Stimulated activated naive CD4-positive, alpha-beta T cell (primary cell): ENCODE data around the gene PLB1.

ENCODE experiments used
- DNase-seq, 6 experiments: peaks; one replicate each; lab custom pipeline; 2025; lab: John Stamatoyannopoulos, UW

Gene PLB1

DNA sequence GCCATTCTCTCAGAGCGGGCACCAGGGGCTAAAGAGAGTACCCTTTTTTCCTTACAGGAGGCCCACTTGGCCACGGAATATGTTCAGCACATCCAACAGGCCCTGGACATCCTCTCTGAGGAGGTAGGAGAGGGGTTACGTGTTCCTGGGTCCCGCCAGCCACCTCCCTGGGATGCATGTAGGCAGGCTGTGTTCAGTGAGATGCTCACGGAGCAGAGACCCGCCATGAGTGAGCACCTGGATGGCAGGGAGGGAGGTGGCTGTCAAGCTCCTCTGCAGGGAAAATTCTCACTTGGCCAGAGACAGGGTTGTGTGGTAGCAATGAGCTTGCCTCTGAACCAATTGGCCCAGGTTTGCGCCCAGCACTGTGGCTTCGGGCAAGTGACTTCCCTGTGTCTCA is 132.6 kb downstream of the PLB1 start:
- no peak for DNase-seq

DNA sequence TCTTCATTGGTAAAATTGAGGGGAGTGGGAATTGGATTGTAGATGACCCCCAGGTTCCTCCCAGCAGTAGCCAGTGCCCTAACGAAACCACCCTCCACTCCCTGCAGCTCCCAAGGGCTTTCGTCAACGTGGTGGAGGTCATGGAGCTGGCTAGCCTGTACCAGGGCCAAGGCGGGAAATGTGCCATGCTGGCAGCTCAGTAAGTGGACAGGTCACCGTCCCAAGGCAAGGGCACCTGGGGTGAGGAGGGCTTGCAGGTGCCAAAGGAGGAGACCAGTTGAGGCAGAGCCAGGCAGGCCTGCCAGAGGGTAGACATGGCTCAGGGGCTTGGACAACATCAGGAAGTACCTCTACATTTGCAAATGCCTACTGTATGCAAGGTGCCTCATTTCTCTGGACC is 133.1 kb downstream of the PLB1 start:
- DNase-seq: no peak

DNA sequence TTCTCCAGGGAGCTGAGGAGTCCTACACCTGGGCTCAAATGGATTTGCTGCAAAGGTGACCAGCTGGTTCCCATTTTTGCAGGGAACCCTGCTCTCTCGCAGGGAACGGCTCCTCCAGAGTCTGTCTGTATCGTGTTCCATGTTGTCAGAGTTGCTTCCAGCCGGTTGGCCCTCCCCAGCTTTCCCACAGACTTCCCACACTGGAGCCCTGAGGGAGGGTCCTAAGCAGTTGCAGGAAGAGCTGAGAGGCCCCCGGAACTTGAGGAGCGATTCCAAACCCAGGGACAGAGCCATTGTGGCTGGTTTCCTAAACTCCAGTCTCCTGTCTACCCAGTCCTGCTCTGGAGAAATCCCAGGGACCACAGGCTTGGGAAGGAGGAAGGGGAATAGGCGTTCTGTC is 134.1 kb downstream of the PLB1 start:
- no peak for DNase-seq

DNA sequence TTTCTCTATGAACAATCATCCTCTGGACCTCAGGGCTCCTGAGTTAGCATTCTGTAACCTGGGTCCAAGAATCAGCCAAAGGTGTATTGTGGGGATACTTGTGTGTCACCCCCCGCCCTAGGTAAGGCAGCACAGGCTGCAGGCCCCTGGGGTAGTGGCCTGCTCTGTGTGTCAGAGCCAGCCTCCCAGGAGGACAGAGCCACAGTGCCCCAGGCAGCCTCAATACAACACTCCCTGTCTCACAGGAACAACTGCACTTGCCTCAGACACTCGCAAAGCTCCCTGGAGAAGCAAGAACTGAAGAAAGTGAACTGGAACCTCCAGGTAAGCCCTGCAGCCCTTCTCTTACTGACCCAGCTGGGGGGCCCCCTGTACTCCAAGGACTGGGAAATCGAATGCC is 134.5 kb downstream of the PLB1 start:
- DNase-seq: no peak

DNA sequence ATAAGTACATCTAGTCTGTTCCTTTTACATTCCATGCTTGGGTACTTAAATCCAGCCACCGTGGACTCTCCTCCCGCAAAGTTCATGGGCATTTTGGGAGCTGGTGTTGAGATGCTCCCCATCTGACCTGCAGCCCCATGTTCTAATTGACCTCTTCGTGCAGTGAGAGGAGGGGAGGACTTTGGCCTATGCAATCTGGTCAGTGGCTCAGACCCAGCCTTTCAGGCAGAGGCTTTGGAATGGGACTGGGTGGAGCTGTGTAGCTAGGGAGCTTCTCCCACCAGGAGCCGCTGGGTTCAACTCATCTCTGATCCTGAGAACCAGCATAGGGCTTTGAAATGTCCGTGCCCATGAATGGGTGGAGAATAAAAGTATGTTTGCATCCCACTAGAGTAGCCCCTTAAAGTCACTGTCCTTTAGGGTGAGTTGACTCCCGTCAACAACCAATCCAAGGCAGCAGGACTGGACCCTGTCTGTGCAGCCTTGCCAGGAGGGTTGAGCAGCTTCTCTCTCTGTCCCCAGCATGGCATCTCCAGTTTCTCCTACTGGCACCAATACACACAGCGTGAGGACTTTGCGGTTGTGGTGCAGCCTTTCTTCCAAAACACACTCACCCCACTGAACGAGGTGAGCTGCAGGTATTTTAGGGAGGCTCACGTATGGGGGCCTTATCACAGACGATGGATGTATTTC is 135.8 kb downstream of the PLB1 start:
- no peak for DNase-seq

DNA sequence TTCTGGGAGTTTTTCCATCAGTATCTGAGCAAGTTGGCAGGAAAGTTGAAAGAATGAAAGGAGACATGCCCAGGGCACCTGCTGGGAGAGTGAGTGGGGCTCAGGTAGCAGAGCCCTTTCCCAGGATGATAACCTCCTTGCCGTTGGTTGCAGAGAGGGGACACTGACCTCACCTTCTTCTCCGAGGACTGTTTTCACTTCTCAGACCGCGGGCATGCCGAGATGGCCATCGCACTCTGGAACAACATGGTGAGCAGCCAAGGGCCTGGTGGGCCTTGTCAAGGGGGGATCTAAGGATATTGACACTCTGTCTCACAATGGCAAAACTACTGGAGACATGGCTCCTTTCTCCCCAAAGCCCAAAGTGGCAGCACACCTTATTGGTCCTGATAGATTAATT is 136.9 kb downstream of the PLB1 start:
- no peak for DNase-seq

DNA sequence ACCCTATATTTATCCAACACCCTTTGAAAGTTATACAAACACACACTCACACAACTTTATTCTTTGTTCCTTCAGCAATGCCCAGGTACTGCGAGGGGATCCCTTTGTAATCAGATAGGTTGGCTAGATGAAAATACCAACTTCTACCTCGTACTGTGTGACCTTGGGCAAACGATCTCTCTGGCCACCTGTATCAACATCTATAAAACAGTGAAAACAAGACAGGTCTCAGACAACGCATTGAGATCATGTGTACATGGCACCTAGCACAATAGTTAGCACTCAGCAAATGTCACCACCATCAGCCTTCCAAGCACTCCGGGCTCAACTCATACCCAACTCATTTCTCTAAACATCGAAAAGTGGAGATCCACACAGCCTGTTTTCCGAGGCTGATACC is 137.3 kb downstream of the PLB1 start:
- no peak for DNase-seq

DNA sequence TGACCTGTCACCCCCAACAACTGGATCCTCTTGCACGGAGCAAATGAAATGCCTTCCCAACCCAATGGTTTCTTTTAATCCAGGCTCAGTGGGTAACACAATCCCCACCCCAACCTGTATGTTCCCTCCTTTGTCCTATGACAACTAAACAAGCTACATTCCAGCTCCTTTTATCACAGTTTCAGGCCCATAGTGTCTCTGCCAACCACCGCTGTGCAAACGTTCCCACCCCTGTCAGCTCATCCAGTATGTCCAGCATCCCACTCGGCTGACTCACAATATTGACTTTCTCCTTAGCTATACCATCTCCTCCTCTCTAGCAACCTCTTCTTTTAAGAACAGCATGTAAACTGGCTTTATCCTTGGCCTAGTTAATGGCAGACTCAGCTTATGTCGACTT is 137.9 kb downstream of the PLB1 start:
- no peak for DNase-seq

DNA sequence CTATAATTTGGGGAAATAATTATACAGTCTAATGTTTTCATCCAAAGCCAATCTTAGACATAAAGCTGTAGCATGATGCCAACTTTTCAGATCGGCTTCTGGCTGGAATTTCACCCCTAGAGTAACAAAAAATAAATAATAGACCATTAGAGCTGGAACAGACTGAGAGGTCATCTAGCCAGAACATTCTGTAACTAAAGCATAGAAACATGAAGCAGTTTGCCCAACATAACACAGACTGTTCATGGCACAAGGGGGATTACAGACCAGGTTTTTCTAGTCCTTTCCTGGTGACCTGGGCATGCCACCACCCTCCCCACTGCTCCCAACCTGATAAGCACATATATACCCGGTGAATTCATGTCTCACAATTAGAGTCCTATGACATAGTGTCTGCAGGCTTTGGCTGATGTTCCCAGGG is 139.3 kb downstream of the PLB1 start:
- DNase-seq: no peak

DNA sequence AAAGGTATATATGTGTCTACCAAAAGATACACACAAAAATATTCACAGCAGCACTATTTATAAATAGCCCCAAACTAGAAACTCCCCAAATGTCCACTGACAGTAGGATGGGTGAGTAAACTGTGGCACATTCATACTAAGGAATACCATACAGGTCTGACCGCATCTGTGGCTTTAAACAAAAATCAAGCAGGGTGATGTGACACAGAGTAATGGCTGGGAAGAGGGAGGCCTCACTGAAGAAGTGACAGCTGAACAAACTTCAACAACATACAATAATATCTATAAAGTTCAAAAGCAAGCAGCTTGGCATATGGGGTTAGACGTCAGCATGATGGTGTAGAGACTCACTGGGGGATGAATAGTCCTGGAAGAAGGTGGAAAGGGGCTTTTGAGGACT is 140.6 kb downstream of the PLB1 start:
- DNase-seq: no peak

DNA sequence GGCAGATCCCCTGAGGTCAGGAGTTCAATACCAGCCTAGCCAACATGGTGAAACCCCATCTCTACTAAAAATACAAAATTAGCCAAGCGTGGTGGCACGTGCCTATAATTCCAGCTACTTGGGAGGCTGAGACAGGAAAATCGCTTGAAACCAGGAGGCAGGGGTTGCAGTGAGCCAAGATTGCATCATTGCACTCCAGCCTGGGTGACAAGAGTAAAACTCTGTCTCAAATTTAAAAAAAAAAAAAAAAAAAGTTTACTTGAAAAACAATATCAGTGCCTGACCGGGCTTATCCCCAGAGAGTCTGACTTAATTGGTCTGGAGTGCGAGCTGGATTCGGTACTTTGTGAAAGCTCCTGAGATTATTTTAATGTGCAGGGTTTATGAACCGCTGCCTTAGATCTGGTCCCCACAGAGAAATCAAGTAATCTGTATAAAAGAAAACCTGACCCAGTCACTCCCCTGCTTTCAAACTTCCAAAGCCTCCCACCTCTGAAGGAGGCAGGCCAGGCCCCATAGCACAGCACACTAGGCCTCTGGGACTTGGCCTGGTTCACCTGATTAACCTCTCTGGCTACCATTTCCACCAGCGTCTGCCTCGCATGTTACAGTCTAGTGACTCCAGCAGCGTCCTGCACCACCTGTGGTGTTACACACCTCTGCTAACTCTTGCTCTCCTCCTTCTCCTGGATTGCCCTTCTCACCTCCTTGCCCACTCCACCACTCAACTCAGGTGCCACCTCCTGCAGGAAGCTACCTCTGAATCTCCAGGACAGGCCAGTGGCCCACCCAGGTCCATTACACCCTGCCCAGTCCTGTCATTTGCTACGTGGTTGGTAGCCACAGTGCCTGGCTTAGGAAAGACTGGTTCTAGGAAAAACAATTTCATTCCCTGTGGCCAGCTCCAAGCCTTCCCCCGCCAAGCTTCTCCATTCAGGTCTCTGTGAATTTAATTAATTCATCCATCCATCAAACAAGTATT is 141.5 kb downstream of the PLB1 start:
- DNase-seq: no peak

DNA sequence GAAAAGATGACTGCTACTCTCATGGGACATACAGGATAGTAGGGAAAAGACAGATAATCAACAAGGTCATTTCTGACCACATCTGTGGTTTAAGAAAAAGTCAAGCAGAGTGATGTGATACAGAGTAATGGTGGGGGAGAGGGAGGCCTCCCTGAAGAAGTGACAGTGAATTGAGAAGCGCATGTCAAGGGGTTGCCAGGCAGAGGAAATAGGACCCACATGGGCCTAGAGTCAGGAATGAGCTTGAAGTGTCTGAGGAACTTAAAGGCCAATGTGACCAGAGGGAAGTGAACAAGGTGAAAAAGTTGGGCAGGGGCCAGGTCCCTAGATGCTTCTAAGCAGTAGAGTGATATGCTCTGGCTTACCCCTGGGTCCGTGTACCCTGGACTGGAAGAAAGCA is 142.2 kb downstream of the PLB1 start:
- DNase-seq: no peak

DNA sequence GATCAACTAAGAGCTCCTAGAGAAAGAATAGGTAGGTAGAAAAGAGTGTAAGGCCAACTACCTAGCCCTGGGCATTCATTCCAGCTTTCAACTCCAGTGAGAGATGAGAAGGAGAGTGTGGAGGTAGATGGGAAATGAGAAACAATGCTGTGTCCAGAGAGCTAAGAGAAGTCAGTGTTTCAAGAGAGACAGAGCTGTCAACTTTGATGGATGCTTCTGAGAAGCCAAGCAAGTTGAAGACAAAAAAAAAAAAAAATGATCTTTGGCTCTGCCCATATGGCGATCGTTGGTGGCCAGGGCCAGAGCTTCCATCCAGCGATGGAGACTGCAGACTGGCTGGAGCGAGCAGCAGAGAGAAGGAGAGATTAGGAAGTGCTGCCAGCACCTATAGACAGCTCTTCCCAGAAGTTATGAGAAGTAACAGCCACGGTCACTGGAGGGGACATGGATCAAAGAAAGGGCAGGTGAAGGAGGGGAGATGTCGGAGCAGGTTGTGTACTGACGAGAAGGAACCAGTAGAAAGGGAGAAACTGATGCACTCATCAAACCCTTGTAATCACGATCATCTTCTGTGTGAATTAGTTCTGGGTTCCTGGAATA is 143.3 kb downstream of the PLB1 start:
- no peak for DNase-seq

DNA sequence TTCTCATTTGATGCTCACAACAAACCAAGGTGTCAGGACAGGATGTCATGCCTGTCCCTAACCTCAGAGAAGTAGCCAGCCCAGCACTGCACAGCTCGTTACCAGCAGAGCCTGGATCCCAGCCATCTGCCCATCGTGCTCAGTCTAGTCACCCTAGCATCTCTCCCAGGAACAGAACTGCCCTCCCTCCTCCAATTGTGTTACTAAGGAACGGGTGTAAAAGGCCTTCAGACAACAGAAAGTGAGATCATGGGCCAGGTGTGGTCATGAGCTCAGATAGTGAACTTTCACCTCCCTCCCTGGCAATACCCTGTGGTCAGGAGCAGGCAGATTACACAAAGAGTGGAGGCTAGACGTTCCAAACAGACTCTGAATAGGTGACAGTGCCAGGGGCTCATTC is 144.0 kb downstream of the PLB1 start:
- DNase-seq: no peak

DNA sequence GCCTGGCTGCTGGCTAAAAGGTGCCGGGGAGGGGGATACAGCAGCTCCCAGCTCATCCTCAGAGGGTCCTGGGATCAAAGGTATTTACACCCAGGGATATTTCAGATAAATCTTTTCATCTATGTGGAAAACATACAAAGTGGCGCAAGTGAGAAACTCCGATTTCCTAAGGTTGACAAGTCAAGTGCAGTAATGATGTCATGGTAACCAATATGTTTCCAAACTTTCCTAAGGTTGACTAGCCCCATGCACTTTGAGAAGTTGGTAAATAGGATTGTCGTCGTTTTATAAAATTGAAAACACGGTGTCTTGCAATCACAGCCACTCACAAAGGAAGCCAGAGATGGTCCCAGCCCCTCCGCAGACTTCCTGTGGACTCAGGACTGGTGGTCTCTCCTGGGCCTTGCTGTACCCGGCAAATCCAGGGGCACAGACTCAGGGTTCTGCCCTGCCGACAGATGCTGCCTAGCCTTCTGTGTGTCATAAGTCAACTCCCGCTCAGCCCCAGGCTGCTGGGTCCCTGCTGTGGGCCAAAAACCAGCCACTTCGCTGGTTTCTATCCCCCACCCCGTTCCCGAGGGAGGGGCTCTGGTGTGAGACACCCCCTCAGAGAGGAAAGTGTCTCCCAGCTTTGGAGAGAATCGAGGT is 144.5 kb downstream of the PLB1 start:
- no peak for DNase-seq

DNA sequence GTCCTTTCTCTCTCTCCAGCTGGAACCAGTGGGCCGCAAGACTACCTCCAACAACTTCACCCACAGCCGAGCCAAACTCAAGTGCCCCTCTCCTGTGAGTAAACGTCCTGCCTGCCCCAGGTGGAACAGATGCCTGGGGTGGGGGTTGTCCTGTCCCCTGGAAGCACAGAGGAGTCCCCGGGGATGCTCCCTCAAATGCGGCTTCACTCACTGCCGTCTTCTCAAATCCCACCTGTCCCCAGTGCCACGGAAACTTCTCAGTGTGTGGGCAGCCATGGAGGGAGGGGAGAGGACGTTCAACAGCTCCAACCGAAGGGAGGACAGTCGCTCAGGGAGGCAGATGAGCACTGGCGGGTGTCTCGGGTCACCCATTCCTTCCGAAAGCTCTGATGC is 145.0 kb downstream of the PLB1 start:
- DNase-seq: no peak

DNA sequence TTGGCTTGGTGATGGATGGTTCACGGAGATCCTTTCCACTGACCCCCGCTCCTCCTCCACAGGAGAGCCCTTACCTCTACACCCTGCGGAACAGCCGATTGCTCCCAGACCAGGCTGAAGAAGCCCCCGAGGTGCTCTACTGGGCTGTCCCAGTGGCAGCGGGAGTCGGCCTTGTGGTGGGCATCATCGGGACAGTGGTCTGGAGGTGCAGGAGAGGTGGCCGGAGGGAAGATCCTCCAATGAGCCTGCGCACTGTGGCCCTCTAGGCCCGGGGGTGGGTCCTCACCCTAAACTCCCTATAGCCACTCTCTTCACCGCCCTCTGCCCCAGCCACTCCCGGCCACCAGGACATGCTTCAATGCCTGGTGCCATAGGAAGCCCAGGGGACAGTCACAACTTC is 146.9 kb downstream of the PLB1 start:
- DNase-seq: no peak

DNA sequence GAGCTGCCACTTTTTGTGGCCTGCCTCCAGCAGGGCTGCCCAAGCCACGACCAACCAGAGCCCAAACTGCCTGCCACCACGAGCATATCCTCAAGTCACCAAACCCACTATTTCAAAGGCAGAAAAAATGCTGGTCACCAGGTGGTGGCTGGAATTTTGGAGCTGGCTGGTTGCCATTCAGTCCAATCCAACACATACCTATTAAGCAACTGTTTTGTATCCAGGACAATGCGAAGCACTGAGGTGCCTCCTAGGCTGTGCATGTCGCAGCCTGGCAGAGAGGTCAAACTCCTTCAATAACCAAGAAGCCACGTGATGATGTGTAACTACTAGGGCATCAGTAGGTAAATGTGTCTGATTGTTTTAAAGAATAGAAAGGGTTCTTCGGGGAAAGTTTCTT is 147.5 kb downstream of the PLB1 start:
- DNase-seq: no peak

DNA sequence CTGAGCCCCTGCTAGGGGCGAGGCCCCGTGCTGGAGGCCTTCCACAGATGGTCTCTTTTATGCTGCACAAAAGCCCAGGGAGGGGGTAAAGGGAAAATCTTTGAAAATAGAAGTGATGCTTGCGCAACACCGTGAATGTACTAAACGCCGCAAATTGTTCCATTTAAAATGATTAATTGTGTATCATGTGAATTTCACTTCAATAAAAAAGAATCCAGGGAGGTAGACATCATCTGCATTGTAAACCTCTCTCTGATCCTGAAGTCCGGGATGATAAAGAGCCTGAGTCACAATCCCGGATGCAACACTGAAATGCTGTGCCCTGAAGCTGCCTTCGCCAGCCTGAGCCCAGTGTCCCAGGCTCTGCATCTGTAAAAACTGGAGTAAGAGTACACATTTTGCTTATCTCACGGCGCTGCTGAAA is 148.1 kb downstream of the PLB1 start:
- DNase-seq: no peak

DNA sequence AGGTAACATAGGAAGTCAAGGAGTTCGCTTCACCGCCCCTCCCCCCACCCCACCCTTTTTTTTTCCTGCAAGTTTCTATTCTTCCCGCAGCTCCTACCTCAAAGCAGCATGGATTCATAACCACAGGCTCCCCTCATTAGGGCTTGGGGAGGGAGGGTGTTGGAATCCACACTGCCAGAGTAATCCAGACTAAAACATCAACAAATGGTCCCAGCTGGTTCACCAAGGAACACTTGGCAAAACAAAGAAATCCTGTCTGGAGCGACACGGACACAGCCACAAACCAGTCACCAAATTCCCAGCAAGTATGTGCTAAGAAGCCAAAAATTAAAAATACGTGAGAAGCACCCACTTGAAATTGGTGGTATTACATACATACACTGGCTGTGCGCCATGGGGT is 148.9 kb downstream of the PLB1 start:
- DNase-seq: no peak

DNA sequence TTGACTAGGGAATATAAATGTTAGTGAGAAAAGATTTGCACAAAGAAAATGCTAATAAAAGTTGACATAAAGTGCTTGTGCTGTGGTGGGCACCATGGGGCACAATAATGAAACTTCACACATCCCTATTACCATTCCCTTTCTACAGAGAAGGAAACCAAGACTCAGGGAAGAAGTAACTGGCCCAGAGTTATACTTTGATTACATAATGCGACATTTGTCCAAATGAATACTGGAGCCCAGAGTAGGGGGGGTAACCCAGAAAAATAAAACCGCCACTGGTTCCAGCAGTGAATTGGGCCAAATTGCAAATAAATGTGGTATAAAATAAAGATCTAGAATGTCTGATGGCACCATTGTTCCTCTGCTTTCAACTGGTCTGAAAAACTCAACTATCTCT is 149.7 kb downstream of the PLB1 start:
- DNase-seq: no peak

DNA sequence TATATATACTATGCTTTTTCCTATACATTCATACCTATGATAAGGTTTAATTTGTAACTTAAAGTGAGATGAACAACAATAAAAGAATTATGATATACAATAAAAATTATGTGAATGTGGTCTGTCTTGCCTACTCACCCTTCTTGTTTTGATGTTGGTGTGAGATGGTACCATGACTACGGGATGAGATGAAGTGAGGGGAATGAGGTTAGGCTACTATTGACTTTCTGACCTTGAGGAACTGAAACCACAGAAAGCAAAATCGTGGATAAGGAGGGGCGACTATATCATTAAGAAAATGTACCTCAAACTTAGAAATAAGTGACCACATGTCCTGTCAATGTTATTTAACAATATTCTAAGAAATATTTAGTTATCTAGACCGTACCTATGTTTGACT is 151.8 kb downstream of the PLB1 start:
- no peak for DNase-seq

DNA sequence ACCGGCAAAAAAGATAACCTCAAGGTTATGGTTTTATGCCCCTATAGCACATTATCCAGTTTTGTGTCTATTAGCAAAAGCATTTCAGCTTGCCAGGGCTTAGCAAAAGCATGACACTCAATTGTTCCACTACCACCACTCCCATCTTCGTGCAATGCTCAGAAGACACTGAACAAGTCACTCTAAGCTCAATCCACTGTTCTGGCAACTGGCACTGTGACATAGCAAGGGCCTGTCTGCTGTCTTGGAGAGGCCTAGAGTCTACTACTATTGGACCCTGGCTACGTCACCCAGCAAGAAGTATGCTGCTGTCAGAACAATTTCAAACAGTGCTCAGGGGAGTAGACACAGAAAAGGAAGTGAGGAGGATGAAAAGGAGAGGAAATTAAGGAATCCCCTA is 152.3 kb downstream of the PLB1 start:
- DNase-seq: no peak
